Gastrocnemius medialis (tissue), 4 donors: ENCODE results near the gene KLRC3. TPM values are rescaled to one million over a fixed set of nuclear protein-coding genes. Genes with fewer than 3 reads are reported as not detected.

Experiments used
- ATAC-seq, 2 donors: fragments of 150-250 bp; one replicate each; pipeline ENCODE4 v1.9.1; 2016
- DNase-seq, 2 donors: peaks; one replicate each; pipeline ENCODE4 v3.0.0-alpha.2; 2019
- H3K27ac ChIP-seq, 4 donors: fragments of 200-600 bp; sonication (generic); 1 replicate in 1 of 4; 2 replicates in 3 of 4; pipeline ENCODE4 v1.5.1; 2016 to 2018; ENCODE audit warnings: mild to moderate bottlenecking in 2 of 4, moderate library complexity in 1 of 4
- H3K27me3 ChIP-seq, 3 donors: fragments of 200-600 bp; sonication (generic) in 2 of 3; 1 replicate in 1 of 3; 2 replicates in 2 of 3; pipeline versions ENCODE4 v1.5.1 to v1.6.0; 2016 to 2019; ENCODE audit warnings: mild to moderate bottlenecking in 1 of 3, moderate library complexity in 1 of 3
- H3K36me3 ChIP-seq, 2 donors: fragments of 200-600 bp; sonication (generic) in 1 of 2; one replicate each; pipeline ENCODE4 v1.5.1; 2017 to 2018
- H3K4me1 ChIP-seq, 2 donors: fragments of 200-600 bp; sonication (generic) in 1 of 2; one replicate each; pipeline ENCODE4 v1.5.1; 2016 to 2017; ENCODE audit warnings: mild to moderate bottlenecking in 2 of 2
- H3K4me3 ChIP-seq, 4 donors: fragments of 200-600 bp; sonication (generic) in 3 of 4; 1 replicate in 1 of 4; 2 replicates in 3 of 4; pipeline ENCODE4 v1.5.1; 2016 to 2019; ENCODE audit warnings: mild to moderate bottlenecking in 2 of 4
- H3K9me3 ChIP-seq, 3 donors: fragments of 200-600 bp; sonication (generic) in 2 of 3; 1 replicate in 1 of 3; 2 replicates in 2 of 3; pipeline ENCODE4 v1.5.1; 2016 to 2019
- CTCF ChIP-seq, 5 experiments: fragments of 450-650 bp in 3 of 5; fragments of 200-600 bp in 2 of 5; sonication (generic) in 2 of 5; IDR thresholded peaks in 4 of 5; conservative IDR thresholded peaks in 1 of 5; 1 replicate in 4 of 5; 2 replicates in 1 of 5; pipeline ENCODE4 v1.5.1; 2016 to 2019; ENCODE audit warnings: antibody characterized with exemption in 5 of 5, mild to moderate bottlenecking in 3 of 5, moderate library complexity in 3 of 5
- POLR2A ChIP-seq, 2 donors: fragments of 450-650 bp; IDR thresholded peaks; one replicate each; pipeline ENCODE4 v1.6.1; 2017; ENCODE audit warnings: antibody characterized with exemption in 2 of 2, mild to moderate bottlenecking in 2 of 2, moderate library complexity in 2 of 2
- in situ Hi-C, 4 donors: fragments of 200-750 bp; cut with MboI; loops; one replicate each; pipeline versions ENCODE4 v1.15.0 to v1.8.0; 2017; ENCODE audit warnings: low sequenced_read_pairs in 4 of 4
- intact Hi-C: fragments of 100-400 bp; cut with DNase I; formaldehyde crosslinking; loops from one replicate; pipeline ENCODE4 v1.15.1; 2023; ENCODE audit warnings: low total_unique reads
- total RNA-seq, 4 donors: library from RNA; depleted of rRNA; stranded (reverse); fragments of >200 nt; gene quantifications; one replicate each; pipeline versions ENCODE4 v1.1.0 to v1.2.3, GENCODE V29; 2016

The KLRC3 gene
- total RNA-seq, 4 donors from 2014 or later = not detected

- no peaks in the 10 kb centered on the region for H3K9me3 ChIP-seq
- in situ Hi-C loops = no loop called here
- H3K27ac ChIP-seq = peak overlapping the region; percentile 88 to 94 (median 90)
- no peak for ATAC-seq
- DNase-seq = no peak
- no peaks in the 10 kb centered on the region for H3K27me3 ChIP-seq
- peak in 1 of 5 experiments; percentile 31 for TF ChIP-seq CTCF (IDR thresholded peaks at IDR 0.05 in 4 of 5, conservative IDR thresholded peaks at IDR 0.05 in 1 of 5)
- no peak for TF ChIP-seq POLR2A (IDR thresholded peaks at IDR 0.05)
- intact Hi-C loops = loop anchor here (2.0 to 10.0 kb wide), 2 partner anchors 27 to 359 kb away; partner anchors contain the start of gene YBX3
- H3K4me3 ChIP-seq = peak overlapping the region; percentile 79 to 90 (median 84)
- no peaks in the 10 kb centered on the region for H3K36me3 ChIP-seq
- H3K4me1 ChIP-seq = peaks cover 6 to 36% of the 10 kb centered on the region in 2 donors
Measured at GRCh38 chr12:10365696-10366405, 54.5 kb downstream of the KLRC3 start.

- peak overlapping the region; percentile 79 to 90 (median 84) for H3K4me3 ChIP-seq
- H3K27me3 ChIP-seq = no peaks in the 10 kb centered on the region
- peaks cover 6 to 36% of the 10 kb centered on the region in 2 donors for H3K4me1 ChIP-seq
- ATAC-seq (peak; percentile 81 to 86), DNase-seq (peak; percentile 30 to 56)
- intact Hi-C loops (loop anchor here (2.0 to 10.0 kb wide), 2 partner anchors 28 to 360 kb away; partner anchors contain the start of gene YBX3), in situ Hi-C loops (no loop called here)
- no peaks in the 10 kb centered on the region for H3K36me3 ChIP-seq
- TF ChIP-seq CTCF (IDR thresholded peaks at IDR 0.05 in 4 of 5, conservative IDR thresholded peaks at IDR 0.05 in 1 of 5) (no peak), POLR2A (IDR thresholded peaks at IDR 0.05) (peak in 1 of 2 donors; percentile 12)
- peak overlapping the region; percentile 88 to 94 (median 90) for H3K27ac ChIP-seq
- H3K9me3 ChIP-seq = no peaks in the 10 kb centered on the region
Measured at GRCh38 chr12:10364815-10365622, 55.4 kb downstream of the KLRC3 start.

GRCh38 chr12:10363914-10364814 lies 56.2 kb downstream of the KLRC3 start:
- Histone ChIP-seq H3K27ac (peak overlapping the region; percentile 88 to 94 (median 90)), H3K27me3 (no peaks in the 10 kb centered on the region), H3K4me3 (peak overlapping the region; percentile 79 to 90 (median 84)), H3K36me3 (no peaks in the 10 kb centered on the region), H3K4me1 (peaks cover 6 to 36% of the 10 kb centered on the region in 2 donors), H3K9me3 (no peaks in the 10 kb centered on the region)
- ATAC-seq (peak; percentile 78 to 80), DNase-seq (peak; percentile 16 to 49)
- intact Hi-C loops (loop anchor here (2.0 to 10.0 kb wide), 2 partner anchors 29 to 361 kb away; partner anchors contain the start of gene YBX3), in situ Hi-C loops (no loop called here)
- TF ChIP-seq CTCF (IDR thresholded peaks at IDR 0.05 in 4 of 5, conservative IDR thresholded peaks at IDR 0.05 in 1 of 5) (no peak), POLR2A (IDR thresholded peaks at IDR 0.05) (peak in 1 of 2 donors; percentile 20)

- in situ Hi-C loops = no loop called here
- Histone ChIP-seq H3K36me3 (no peaks in the 10 kb centered on the region), H3K27me3 (no peaks in the 10 kb centered on the region), H3K4me3 (peak overlapping the region; percentile 79 to 90 (median 84)), H3K9me3 (no peaks in the 10 kb centered on the region), H3K27ac (peak overlapping the region; percentile 88 to 94 (median 90)), H3K4me1 (peaks cover 6 to 36% of the 10 kb centered on the region in 2 donors)
- no peak for ATAC-seq
- no peak for DNase-seq
- intact Hi-C loops = loop anchor here (10.0 kb wide), 1 partner anchor 361 kb away; the partner anchor contains the start of gene YBX3
- TF ChIP-seq POLR2A (IDR thresholded peaks at IDR 0.05) = no peak
- TF ChIP-seq CTCF (IDR thresholded peaks at IDR 0.05 in 4 of 5, conservative IDR thresholded peaks at IDR 0.05 in 1 of 5) = no peak
Measured at GRCh38 chr12:10363658-10363913, 56.8 kb downstream of the KLRC3 start.
